Measurements from ENCODE around the gene OXA1L. TPM values are rescaled to one million over a fixed set of nuclear protein-coding genes. Genes with fewer than 3 reads are reported as not detected.
"Not testable (repeated sequence)": the region's sequence is repeated elsewhere in the genome, so short reads cannot be mapped to it uniquely, and the experiment has no call there.

Gene OXA1L
- total and polyA plus RNA-seq, 4 donors, result 81.3 to 99.8 (median 97.2) TPM

- Histone ChIP-seq H3K27me3 (ENCODE audit: control insufficient read depth in 3 of 3, insufficient read depth in 3 of 3, low read length in 2 of 3) (no peaks in the 10 kb centered on the region), H3K4me3 (no peak overlapping the region), H3K9ac (ENCODE audit: insufficient read depth in 1 of 2, low read length in 2 of 2) (no peak overlapping the region), H3K4me1 (ENCODE audit: control insufficient read depth in 5 of 5, insufficient read depth in 5 of 5, low read length in 5 of 5) (no peaks in the 10 kb centered on the region), H3K36me3 (ENCODE audit: control insufficient read depth in 4 of 4, insufficient read depth in 4 of 4, low read length in 4 of 4) (no peaks in the 10 kb centered on the region), H3K9me3 (ENCODE audit: control insufficient read depth in 4 of 4, insufficient read depth in 3 of 4, low read length in 3 of 4) (no peaks in the 10 kb centered on the region), H3K27ac (ENCODE audit: low read depth in 1 of 2, low read length in 1 of 2) (no peak overlapping the region)
- ATAC-seq (ENCODE audit: insufficient read depth, low FRiP score), result no peak
- no peak for TF ChIP-seq CTCF (IDR thresholded peaks at IDR 0.05; ENCODE audit: control extremely low read depth, extremely low read depth)
- WGBS, 2 donors, result 65 to 82% methylated on average over 2 of the region's 2 CpGs
- no peak for DNase-seq
Observed at GRCh38 chr14:22733829-22734228, 32.7 kb upstream of the OXA1L start.

DNA sequence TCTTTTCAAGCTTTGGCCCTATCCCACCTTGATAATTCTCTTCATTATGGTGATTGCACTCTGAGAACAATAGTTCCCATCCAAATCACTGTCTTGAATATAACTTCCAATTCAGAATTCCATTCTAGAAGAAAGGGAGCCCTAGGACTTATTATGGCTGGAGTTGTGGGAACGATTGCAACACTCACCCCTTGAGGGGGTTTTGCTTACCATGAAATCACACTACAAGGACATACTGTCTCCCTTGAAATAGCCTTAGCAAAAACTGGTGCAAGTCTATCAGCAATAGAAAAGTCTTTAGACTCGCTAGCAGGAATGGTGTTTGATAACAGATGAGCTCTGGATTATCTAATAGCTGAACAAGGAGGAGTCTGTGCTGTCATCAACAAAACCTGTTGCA, 31.4 kb upstream of the OXA1L start:
- Histone ChIP-seq H3K27me3 (ENCODE audit: control insufficient read depth in 3 of 3, insufficient read depth in 3 of 3, low read length in 2 of 3) (no peaks in the 10 kb centered on the region), H3K4me3 (no peak overlapping the region), H3K9ac (ENCODE audit: insufficient read depth in 1 of 2, low read length in 2 of 2) (no peak overlapping the region), H3K9me3 (ENCODE audit: control insufficient read depth in 4 of 4, insufficient read depth in 3 of 4, low read length in 3 of 4) (no peaks in the 10 kb centered on the region), H3K27ac (ENCODE audit: low read depth in 1 of 2, low read length in 1 of 2) (no peak overlapping the region), H3K36me3 (ENCODE audit: control insufficient read depth in 4 of 4, insufficient read depth in 4 of 4, low read length in 4 of 4) (no peaks in the 10 kb centered on the region), H3K4me1 (ENCODE audit: control insufficient read depth in 5 of 5, insufficient read depth in 5 of 5, low read length in 5 of 5) (no peaks in the 10 kb centered on the region)
- 79 to 90% methylated on average over 2 of the region's 2 CpGs for WGBS, 2 donors
- no peak for DNase-seq
- no peak for TF ChIP-seq CTCF (IDR thresholded peaks at IDR 0.05; ENCODE audit: control extremely low read depth, extremely low read depth)
- ATAC-seq (ENCODE audit: insufficient read depth, low FRiP score), result no peak

DNA sequence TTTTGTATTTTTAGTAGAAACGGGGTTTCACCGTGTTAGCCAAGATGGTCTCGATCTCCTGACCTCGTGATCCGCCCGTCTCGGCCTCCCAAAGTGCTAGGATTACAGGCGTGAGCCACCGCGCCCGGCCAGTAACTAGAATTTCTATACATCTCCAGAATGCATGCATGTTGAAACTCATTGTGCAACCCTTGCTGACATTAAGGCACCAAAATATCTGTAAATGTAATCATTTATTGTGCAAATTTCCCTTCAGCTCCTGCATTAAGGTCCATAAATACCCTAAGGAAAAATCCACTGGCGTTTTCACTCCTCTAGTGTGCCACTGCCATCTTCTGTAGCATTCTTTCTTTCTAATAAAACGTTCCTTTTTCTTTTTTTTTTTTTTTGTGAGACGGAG, 30.1 kb upstream of the OXA1L start:
- not testable (repeated sequence) for H3K4me1 ChIP-seq (ENCODE audit: control insufficient read depth in 5 of 5, insufficient read depth in 5 of 5, low read length in 5 of 5); H3K27ac ChIP-seq (ENCODE audit: low read depth in 1 of 2, low read length in 1 of 2); H3K27me3 ChIP-seq (ENCODE audit: control insufficient read depth in 3 of 3, insufficient read depth in 3 of 3, low read length in 2 of 3); DNase-seq; H3K36me3 ChIP-seq (ENCODE audit: control insufficient read depth in 4 of 4, insufficient read depth in 4 of 4, low read length in 4 of 4); H3K4me3 ChIP-seq; ATAC-seq (ENCODE audit: insufficient read depth, low FRiP score); H3K9me3 ChIP-seq (ENCODE audit: control insufficient read depth in 4 of 4, insufficient read depth in 3 of 4, low read length in 3 of 4); H3K9ac ChIP-seq (ENCODE audit: insufficient read depth in 1 of 2, low read length in 2 of 2)
- 95 to 96% methylated on average over 10 to 11 of the region's 14 CpGs for whole genome bisulfite sequencing, 2 donors

- Histone ChIP-seq H3K4me1 (ENCODE audit: control insufficient read depth in 5 of 5, insufficient read depth in 5 of 5, low read length in 5 of 5) (no peaks in the 10 kb centered on the region), H3K27ac (ENCODE audit: low read depth in 1 of 2, low read length in 1 of 2) (no peak overlapping the region), H3K9me3 (ENCODE audit: control insufficient read depth in 4 of 4, insufficient read depth in 3 of 4, low read length in 3 of 4) (no peaks in the 10 kb centered on the region), H3K9ac (ENCODE audit: insufficient read depth in 1 of 2, low read length in 2 of 2) (no peak overlapping the region), H3K27me3 (ENCODE audit: control insufficient read depth in 3 of 3, insufficient read depth in 3 of 3, low read length in 2 of 3) (no peaks in the 10 kb centered on the region), H3K4me3 (no peak overlapping the region), H3K36me3 (ENCODE audit: control insufficient read depth in 4 of 4, insufficient read depth in 4 of 4, low read length in 4 of 4) (no peaks in the 10 kb centered on the region)
- no peak for DNase-seq
- WGBS, 2 donors, result 87 to 92% methylated on average over 1 of the region's 1 CpG
- TF ChIP-seq CTCF (IDR thresholded peaks at IDR 0.05; ENCODE audit: control extremely low read depth, extremely low read depth), result no peak
- ATAC-seq (ENCODE audit: insufficient read depth, low FRiP score), result no peak
Observed at GRCh38 chr14:22737052-22737451, 29.4 kb upstream of the OXA1L start.

Measured in lung (tissue), 12 donors.